ENCODE results near the gene SETD2. TPM values are rescaled to one million over a fixed set of nuclear protein-coding genes. Genes with fewer than 3 reads are reported as not detected.
"Not testable (repeated sequence)": the region's sequence is repeated elsewhere in the genome, so short reads cannot be mapped to it uniquely, and the experiment has no call there.

Gene SETD2
- total RNA-seq (93.7 TPM), polyA plus RNA-seq (10 to 100 TPM; 10.4 to 12.3 (median 11.1) TPM)

GRCh38 chr3:47164007-47164881 lies at the start of gene SETD2:
SETD2 (minus strand) TSS chr3:47164113; CDS start chr3:47163924, 189 bp downstream.
- peaks cover 11% of the 10 kb centered on the region for H3K27me3 Mint-ChIP-seq

DNA sequence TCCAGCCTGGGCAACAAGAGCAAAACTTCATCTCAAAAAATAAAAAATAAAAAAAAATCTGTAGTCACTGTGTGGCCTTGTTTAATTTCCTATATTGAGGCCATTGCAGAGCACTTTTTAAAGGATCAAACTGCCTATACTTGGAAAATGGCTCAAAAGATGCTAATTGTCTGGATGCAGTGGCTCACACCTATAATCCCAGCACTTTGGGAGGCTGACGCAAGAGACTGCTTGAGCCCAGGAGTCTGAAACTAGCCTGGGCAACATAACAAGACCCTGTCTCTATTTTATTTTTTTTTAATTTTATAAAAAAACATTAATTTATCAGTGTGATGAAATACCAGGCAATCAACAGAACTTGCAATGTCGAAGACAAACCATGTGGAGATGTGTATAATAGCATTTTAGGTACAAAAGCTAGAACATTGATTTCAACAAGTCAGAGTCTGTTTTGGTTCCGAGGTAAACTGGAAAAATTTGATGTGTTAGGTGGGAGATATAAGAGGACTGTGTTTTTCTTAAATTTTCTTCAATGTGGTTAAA lies 47.0 kb upstream of the SETD2 start:
- Histone ChIP-seq H3K4me1 (ENCODE audit: control insufficient read depth, insufficient read depth, low read length, poor library complexity, severe bottlenecking) (no peaks in the 10 kb centered on the region), H3K27me3 (ENCODE audit: control insufficient read depth, insufficient read depth, low read length) (no peaks in the 10 kb centered on the region), H3K27ac (ENCODE audit: insufficient read depth, low read length, poor library complexity, severe bottlenecking) (no peak overlapping the region), H3K36me3 (ENCODE audit: control insufficient read depth, insufficient read depth, low read length) (no peaks in the 10 kb centered on the region), H3K9me3 (ENCODE audit: control insufficient read depth in 2 of 2, low read length in 2 of 2) (no peaks in the 10 kb centered on the region), H3K4me3 (ENCODE audit: low read depth, low read length) (no peak overlapping the region)
- Mint-ChIP-seq H3K4me1 (no peaks in the 10 kb centered on the region), H3K27me3 (no peaks in the 10 kb centered on the region), H3K9me3 (no peaks in the 10 kb centered on the region), H3K27ac (no peak overlapping the region), H3K36me3 (no peaks in the 10 kb centered on the region), H3K4me3 (no peak overlapping the region)
- DNase-seq (no peak), ATAC-seq (ENCODE audit: low read depth in 2 of 2) (no peak)

More at GRCh38 chr3:47164007-47164881, at the start of gene SETD2:
- peaks cover 37 to 54% (median 46%) of the 10 kb centered on the region in 4 donors for H3K4me1 Mint-ChIP-seq
- peaks cover 0 to 2% (median 0%) of the 10 kb centered on the region in 7 donors for H3K9me3 Mint-ChIP-seq
- H3K4me3 ChIP-seq (ENCODE audit: low read depth, low read length) = peak within 1 kb of the TSS; percentile 97
- peak within 1 kb of the TSS; percentile 98 to 99 (median 98) for H3K27ac Mint-ChIP-seq
- ATAC-seq (ENCODE audit: low read depth in 2 of 2) (peak; percentile 87 to 88), DNase-seq (peak; percentile 81 to 92 (median 85))
- H3K9me3 ChIP-seq (ENCODE audit: control insufficient read depth in 2 of 2, low read length in 2 of 2) = no peaks in the 10 kb centered on the region
- H3K27ac ChIP-seq (ENCODE audit: insufficient read depth, low read length, poor library complexity, severe bottlenecking) = peak within 1 kb of the TSS; percentile 92
- H3K36me3 ChIP-seq (ENCODE audit: control insufficient read depth, insufficient read depth, low read length) = no peaks in the 10 kb centered on the region
- H3K27me3 ChIP-seq (ENCODE audit: control insufficient read depth, insufficient read depth, low read length) = no peaks in the 10 kb centered on the region
- H3K4me3 Mint-ChIP-seq = peak within 1 kb of the TSS; percentile 95 to 99 (median 98)
- H3K36me3 Mint-ChIP-seq = no peaks in the 10 kb centered on the region
- H3K4me1 ChIP-seq (ENCODE audit: control insufficient read depth, insufficient read depth, low read length, poor library complexity, severe bottlenecking) = peaks cover 47% of the 10 kb centered on the region

- not testable (repeated sequence) for H3K4me1 Mint-ChIP-seq; H3K36me3 ChIP-seq (ENCODE audit: control insufficient read depth, insufficient read depth, low read length); H3K27ac ChIP-seq (ENCODE audit: insufficient read depth, low read length, poor library complexity, severe bottlenecking); H3K4me3 Mint-ChIP-seq; DNase-seq; H3K9me3 ChIP-seq (ENCODE audit: control insufficient read depth in 2 of 2, low read length in 2 of 2); ATAC-seq (ENCODE audit: low read depth in 2 of 2); H3K4me3 ChIP-seq (ENCODE audit: low read depth, low read length); H3K4me1 ChIP-seq (ENCODE audit: control insufficient read depth, insufficient read depth, low read length, poor library complexity, severe bottlenecking); H3K27me3 ChIP-seq (ENCODE audit: control insufficient read depth, insufficient read depth, low read length); H3K36me3 Mint-ChIP-seq; H3K9me3 Mint-ChIP-seq; H3K27me3 Mint-ChIP-seq
- peak overlapping the region in 1 of 3 donors; percentile 48 for H3K27ac Mint-ChIP-seq
Measured at GRCh38 chr3:47206022-47206421, 42.1 kb upstream of the SETD2 start.

DNA sequence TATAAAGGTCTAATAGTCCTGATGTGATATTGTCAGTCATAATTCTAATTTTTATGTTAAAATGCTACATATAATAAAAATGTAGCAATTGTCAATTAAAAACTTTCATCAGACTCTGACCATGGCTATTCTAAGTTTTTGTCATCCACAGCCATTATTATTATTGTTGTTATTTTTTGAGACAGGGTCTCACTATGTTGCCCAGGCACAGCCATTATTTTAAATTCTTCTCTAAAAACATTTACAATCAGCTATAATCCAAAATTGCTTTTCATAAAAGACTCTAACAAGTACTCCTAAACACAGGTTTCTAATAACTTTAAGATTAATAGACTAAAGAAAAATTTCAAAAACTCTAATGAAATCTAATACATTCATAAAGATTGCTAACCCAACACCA lies 41.0 kb upstream of the SETD2 start:
- no peaks in the 10 kb centered on the region for H3K36me3 ChIP-seq (ENCODE audit: control insufficient read depth, insufficient read depth, low read length)
- H3K4me1 Mint-ChIP-seq = no peaks in the 10 kb centered on the region
- DNase-seq (no peak), ATAC-seq (ENCODE audit: low read depth in 2 of 2) (no peak)
- no peak overlapping the region for H3K4me3 Mint-ChIP-seq
- H3K36me3 Mint-ChIP-seq = no peaks in the 10 kb centered on the region
- H3K4me1 ChIP-seq (ENCODE audit: control insufficient read depth, insufficient read depth, low read length, poor library complexity, severe bottlenecking) = no peaks in the 10 kb centered on the region
- no peak overlapping the region for H3K27ac ChIP-seq (ENCODE audit: insufficient read depth, low read length, poor library complexity, severe bottlenecking)
- H3K4me3 ChIP-seq (ENCODE audit: low read depth, low read length) = no peak overlapping the region
- no peaks in the 10 kb centered on the region for H3K9me3 ChIP-seq (ENCODE audit: control insufficient read depth in 2 of 2, low read length in 2 of 2)
- no peak overlapping the region for H3K27ac Mint-ChIP-seq
- no peaks in the 10 kb centered on the region for H3K27me3 ChIP-seq (ENCODE audit: control insufficient read depth, insufficient read depth, low read length)
- no peaks in the 10 kb centered on the region for H3K27me3 Mint-ChIP-seq
- H3K9me3 Mint-ChIP-seq = no peaks in the 10 kb centered on the region

GRCh38 chr3:47202542-47202941 lies 38.6 kb upstream of the SETD2 start:
- H3K9me3 ChIP-seq (ENCODE audit: control insufficient read depth in 2 of 2, low read length in 2 of 2) = no peaks in the 10 kb centered on the region
- Mint-ChIP-seq H3K36me3 (no peaks in the 10 kb centered on the region), H3K27ac (no peak overlapping the region), H3K4me1 (no peaks in the 10 kb centered on the region), H3K9me3 (no peaks in the 10 kb centered on the region), H3K4me3 (no peak overlapping the region), H3K27me3 (no peaks in the 10 kb centered on the region)
- H3K4me1 ChIP-seq (ENCODE audit: control insufficient read depth, insufficient read depth, low read length, poor library complexity, severe bottlenecking) = no peaks in the 10 kb centered on the region
- H3K27ac ChIP-seq (ENCODE audit: insufficient read depth, low read length, poor library complexity, severe bottlenecking) = no peak overlapping the region
- H3K27me3 ChIP-seq (ENCODE audit: control insufficient read depth, insufficient read depth, low read length) = no peaks in the 10 kb centered on the region
- H3K36me3 ChIP-seq (ENCODE audit: control insufficient read depth, insufficient read depth, low read length) = no peaks in the 10 kb centered on the region
- ATAC-seq (ENCODE audit: low read depth in 2 of 2) (no peak), DNase-seq (no peak)
- no peak overlapping the region for H3K4me3 ChIP-seq (ENCODE audit: low read depth, low read length)

DNA sequence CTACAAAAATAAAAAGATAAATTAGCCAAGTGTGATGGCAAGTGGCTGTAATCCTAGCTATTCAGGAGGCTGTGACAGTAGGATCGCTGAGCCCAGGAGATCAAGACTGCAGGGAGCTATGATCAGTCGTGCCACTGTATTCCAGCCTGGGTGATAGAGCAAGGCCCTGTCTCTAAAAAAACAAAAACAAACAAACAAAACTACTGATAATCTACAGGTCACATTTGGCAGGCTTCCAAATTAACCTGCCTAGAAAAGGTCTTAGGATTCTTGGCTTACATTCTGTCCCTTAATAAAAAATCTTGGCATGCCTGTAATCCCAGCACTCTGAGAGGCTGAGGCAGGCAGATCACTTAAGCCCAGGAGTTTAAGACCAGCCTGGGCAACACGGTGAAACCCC lies 33.4 kb upstream of the SETD2 start:
- H3K27me3 Mint-ChIP-seq = no peaks in the 10 kb centered on the region

DNA sequence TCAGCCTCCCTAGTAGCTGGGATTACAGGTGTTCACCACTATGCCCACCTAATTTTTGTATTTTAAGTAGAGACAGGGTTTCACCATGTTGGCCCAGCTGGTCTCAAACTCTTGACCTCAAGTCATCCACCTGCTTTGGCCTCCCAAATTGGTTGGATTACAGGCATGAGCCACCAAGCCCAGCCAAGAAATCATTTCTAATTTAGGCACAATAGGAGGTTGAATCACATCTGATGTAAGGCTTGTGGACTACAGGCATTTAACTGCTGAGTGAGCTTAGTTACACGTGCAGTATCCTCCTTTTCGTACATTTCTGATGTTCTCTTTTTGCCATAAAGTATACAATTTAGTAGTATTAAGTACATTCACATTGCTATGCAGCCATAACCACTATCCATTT lies 31.1 kb upstream of the SETD2 start:
- no peaks in the 10 kb centered on the region for H3K36me3 ChIP-seq (ENCODE audit: control insufficient read depth, insufficient read depth, low read length)
- no peaks in the 10 kb centered on the region for H3K27me3 ChIP-seq (ENCODE audit: control insufficient read depth, insufficient read depth, low read length)
- Mint-ChIP-seq H3K36me3 (peaks cover 8% of the 10 kb centered on the region), H3K27ac (no peak overlapping the region), H3K4me3 (no peak overlapping the region), H3K9me3 (peaks cover 0 to 7% (median 4%) of the 10 kb centered on the region in 7 donors), H3K4me1 (no peaks in the 10 kb centered on the region), H3K27me3 (no peaks in the 10 kb centered on the region)
- no peak overlapping the region for H3K4me3 ChIP-seq (ENCODE audit: low read depth, low read length)
- no peaks in the 10 kb centered on the region for H3K4me1 ChIP-seq (ENCODE audit: control insufficient read depth, insufficient read depth, low read length, poor library complexity, severe bottlenecking)
- no peaks in the 10 kb centered on the region for H3K9me3 ChIP-seq (ENCODE audit: control insufficient read depth in 2 of 2, low read length in 2 of 2)
- DNase-seq = no peak
- no peak for ATAC-seq (ENCODE audit: low read depth in 2 of 2)
- no peak overlapping the region for H3K27ac ChIP-seq (ENCODE audit: insufficient read depth, low read length, poor library complexity, severe bottlenecking)

More for the DNA sequence above, 33.4 kb upstream of the SETD2 start:
- H3K9me3 ChIP-seq (ENCODE audit: control insufficient read depth in 2 of 2, low read length in 2 of 2) = no peaks in the 10 kb centered on the region
- peaks cover 0 to 7% (median 4%) of the 10 kb centered on the region in 7 donors for H3K9me3 Mint-ChIP-seq
- no peaks in the 10 kb centered on the region for H3K27me3 ChIP-seq (ENCODE audit: control insufficient read depth, insufficient read depth, low read length)
- H3K36me3 ChIP-seq (ENCODE audit: control insufficient read depth, insufficient read depth, low read length) = no peaks in the 10 kb centered on the region
- no peaks in the 10 kb centered on the region for H3K4me1 ChIP-seq (ENCODE audit: control insufficient read depth, insufficient read depth, low read length, poor library complexity, severe bottlenecking)
- H3K4me1 Mint-ChIP-seq = no peaks in the 10 kb centered on the region
- no peak overlapping the region for H3K27ac Mint-ChIP-seq
- DNase-seq = no peak
- peaks cover 8% of the 10 kb centered on the region for H3K36me3 Mint-ChIP-seq
- H3K27ac ChIP-seq (ENCODE audit: insufficient read depth, low read length, poor library complexity, severe bottlenecking) = no peak overlapping the region
- H3K4me3 Mint-ChIP-seq = no peak overlapping the region
- no peak overlapping the region for H3K4me3 ChIP-seq (ENCODE audit: low read depth, low read length)
- no peak for ATAC-seq (ENCODE audit: low read depth in 2 of 2)
